ENCODE results near the gene CHST1.

CHST1 gene

GRCh38 chr11:45676522-45677095 lies 11.2 kb upstream of the CHST1 start:
- Histone ChIP-seq H3K27me3 (no peaks in the 10 kb centered on the region), H3K4me3 (no peak overlapping the region), H4K20me1 (no peaks in the 10 kb centered on the region; a peak in 1 of 22 replicates), H3K36me3 (no peaks in the 10 kb centered on the region), H3K27ac (no peak overlapping the region), H3K4me2 (no peak overlapping the region), H3K9me3 (replicated peaks in 1 of 11) (no peaks in the 10 kb centered on the region), H3K9ac (no peak overlapping the region), H3K4me1 (no peaks in the 10 kb centered on the region)
- TF ChIP-seq Cebpa-rat (IDR thresholded peaks at IDR 0.05): no peak

- H3K4me3 ChIP-seq: no peak overlapping the region
- H3K27me3 ChIP-seq: no peaks in the 10 kb centered on the region; a peak in 1 of 22 replicates
- no peak for TF ChIP-seq Cebpa-rat (IDR thresholded peaks at IDR 0.05)
- H4K20me1 ChIP-seq: peaks cover 0 to 8% (median 0%) of the 10 kb centered on the region in 11 experiments; a peak in 2 of 22 replicates
- H3K9ac ChIP-seq: no peak overlapping the region
- H3K27ac ChIP-seq: no peak overlapping the region
- no peak overlapping the region for H3K4me2 ChIP-seq
- no peaks in the 10 kb centered on the region for H3K9me3 ChIP-seq (replicated peaks in 1 of 11)
- H3K36me3 ChIP-seq: no peaks in the 10 kb centered on the region
- H3K4me1 ChIP-seq: no peaks in the 10 kb centered on the region
Observed at GRCh38 chr11:45675646-45676045, 10.2 kb upstream of the CHST1 start.

GRCh38 chr11:45674481-45675190 lies 9.2 kb upstream of the CHST1 start:
- Histone ChIP-seq H3K4me2 (no peak overlapping the region), H3K9ac (no peak overlapping the region), H3K36me3 (no peaks in the 10 kb centered on the region), H3K27ac (no peak overlapping the region), H3K4me3 (no peak overlapping the region), H3K4me1 (no peaks in the 10 kb centered on the region), H3K9me3 (replicated peaks in 1 of 11) (no peaks in the 10 kb centered on the region), H4K20me1 (peaks cover 0 to 18% (median 0%) of the 10 kb centered on the region in 11 experiments; a peak in 5 of 22 replicates), H3K27me3 (peaks cover 0 to 6% (median 0%) of the 10 kb centered on the region in 11 experiments; a peak in 4 of 22 replicates)
- no peak for TF ChIP-seq Cebpa-rat (IDR thresholded peaks at IDR 0.05)

- Histone ChIP-seq H3K4me3 (no peak overlapping the region), H3K9ac (no peak overlapping the region), H4K20me1 (peaks cover 0 to 30% (median 0%) of the 10 kb centered on the region in 11 experiments; a peak in 6 of 22 replicates), H3K27ac (no peak overlapping the region), H3K4me1 (no peaks in the 10 kb centered on the region), H3K4me2 (no peak overlapping the region), H3K27me3 (peaks cover 0 to 16% (median 3%) of the 10 kb centered on the region in 11 experiments; a peak in 11 of 22 replicates), H3K9me3 (replicated peaks in 1 of 11) (no peaks in the 10 kb centered on the region), H3K36me3 (no peaks in the 10 kb centered on the region)
- no peak for TF ChIP-seq Cebpa-rat (IDR thresholded peaks at IDR 0.05)
Observed at GRCh38 chr11:45673441-45673840, 8.0 kb upstream of the CHST1 start.

GRCh38 chr11:45672593-45672992 lies 7.2 kb upstream of the CHST1 start:
- Histone ChIP-seq H3K4me2 (no peak overlapping the region), H3K27me3 (peaks cover 4 to 24% (median 12%) of the 10 kb centered on the region in 11 experiments; a peak in 18 of 22 replicates)

GRCh38 chr11:45671246-45672171 lies 6.1 kb upstream of the CHST1 start:
- Histone ChIP-seq H3K4me1 (no peaks in the 10 kb centered on the region), H3K27me3 (peaks cover 15 to 35% (median 23%) of the 10 kb centered on the region in 11 experiments), H3K27ac (no peak overlapping the region), H3K9me3 (replicated peaks in 1 of 11) (no peaks in the 10 kb centered on the region), H4K20me1 (peaks cover 0 to 42% (median 5%) of the 10 kb centered on the region in 11 experiments; a peak in 14 of 22 replicates), H3K9ac (no peak overlapping the region), H3K4me3 (no peak overlapping the region), H3K36me3 (no peaks in the 10 kb centered on the region), H3K4me2 (no peak overlapping the region)
- no peak for TF ChIP-seq Cebpa-rat (IDR thresholded peaks at IDR 0.05)

More at GRCh38 chr11:45672593-45672992, 7.2 kb upstream of the CHST1 start:
- peaks cover 0 to 34% (median 0%) of the 10 kb centered on the region in 11 experiments; a peak in 6 of 22 replicates for H4K20me1 ChIP-seq
- no peaks in the 10 kb centered on the region for H3K4me1 ChIP-seq
- H3K9ac ChIP-seq: no peak overlapping the region
- H3K27ac ChIP-seq: no peak overlapping the region
- no peak overlapping the region for H3K4me3 ChIP-seq
- no peaks in the 10 kb centered on the region for H3K36me3 ChIP-seq
- H3K9me3 ChIP-seq (replicated peaks in 1 of 11): no peaks in the 10 kb centered on the region
- no peak for TF ChIP-seq Cebpa-rat (IDR thresholded peaks at IDR 0.05)

GRCh38 chr11:45670386-45671135 lies 5.1 kb upstream of the CHST1 start:
- no peak overlapping the region for H3K9ac ChIP-seq
- H3K27ac ChIP-seq: no peak overlapping the region
- no peak overlapping the region for H3K4me3 ChIP-seq
- no peaks in the 10 kb centered on the region for H3K36me3 ChIP-seq
- no peaks in the 10 kb centered on the region for H3K9me3 ChIP-seq (replicated peaks in 1 of 11)
- 0 out of 20 replicates have a peak, but pooled peaks cover 0 to 4% (median 0%) of the 10 kb centered on the region in 10 experiments for H3K4me1 ChIP-seq
- peaks cover 0 to 51% (median 12%) of the 10 kb centered on the region in 11 experiments; a peak in 15 of 22 replicates for H4K20me1 ChIP-seq
- no peak overlapping the region for H3K4me2 ChIP-seq
- no peak for TF ChIP-seq Cebpa-rat (IDR thresholded peaks at IDR 0.05)
- H3K27me3 ChIP-seq: peaks cover 24 to 45% (median 32%) of the 10 kb centered on the region in 11 experiments

- no peak for TF ChIP-seq Cebpa-rat (IDR thresholded peaks at IDR 0.05)
- H3K4me1 ChIP-seq: peaks cover 0 to 8% (median 3%) of the 10 kb centered on the region in 10 experiments; a peak in 12 of 20 replicates
- no peak overlapping the region for H3K4me2 ChIP-seq
- H3K27me3 ChIP-seq: peaks cover 30 to 51% (median 38%) of the 10 kb centered on the region in 11 experiments
- no peak overlapping the region for H3K27ac ChIP-seq
- H3K36me3 ChIP-seq: no peaks in the 10 kb centered on the region
- H3K9me3 ChIP-seq (replicated peaks in 1 of 11): no peaks in the 10 kb centered on the region
- H3K9ac ChIP-seq: no peak overlapping the region
- no peak overlapping the region for H3K4me3 ChIP-seq
- peaks cover 0 to 56% (median 16%) of the 10 kb centered on the region in 11 experiments; a peak in 17 of 22 replicates for H4K20me1 ChIP-seq
Observed at GRCh38 chr11:45669956-45670355, 4.5 kb upstream of the CHST1 start.
